GM19467 (cell line): Measurements from ENCODE around the gene UBE2QL1.
A peak's percentile ranks its signal among the peaks of the same experiment; 100 is the strongest.

Experiments
- ATAC-seq: cut with Tn5 transposase; IDR thresholded peaks from one replicate; pipeline ENCODE4 v1.9.1; 2021; ENCODE audit warnings: mild to moderate bottlenecking, moderate library complexity; ENCODE audit not compliant: unreplicated experiment

The UBE2QL1 gene

DNA sequence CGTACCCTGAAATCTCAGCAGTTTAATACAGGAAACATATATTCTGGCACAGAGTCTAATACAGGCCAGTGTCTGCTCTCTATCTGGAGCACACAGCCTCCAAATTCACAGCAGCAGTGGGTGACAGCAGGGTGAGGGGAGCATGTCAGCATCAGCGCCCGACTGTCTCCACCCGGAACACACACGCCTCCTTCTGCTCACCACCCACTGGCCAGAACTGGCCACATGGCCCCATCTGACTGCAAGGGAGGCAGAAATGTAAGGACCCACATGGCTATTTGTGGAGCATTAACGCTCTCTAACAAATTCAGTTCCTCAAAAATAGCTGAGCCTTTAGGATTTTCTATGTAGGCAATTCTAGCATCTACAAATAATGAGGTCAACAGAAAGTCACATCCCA, 24.6 kb downstream of the UBE2QL1 start:
- ATAC-seq: no peak

DNA sequence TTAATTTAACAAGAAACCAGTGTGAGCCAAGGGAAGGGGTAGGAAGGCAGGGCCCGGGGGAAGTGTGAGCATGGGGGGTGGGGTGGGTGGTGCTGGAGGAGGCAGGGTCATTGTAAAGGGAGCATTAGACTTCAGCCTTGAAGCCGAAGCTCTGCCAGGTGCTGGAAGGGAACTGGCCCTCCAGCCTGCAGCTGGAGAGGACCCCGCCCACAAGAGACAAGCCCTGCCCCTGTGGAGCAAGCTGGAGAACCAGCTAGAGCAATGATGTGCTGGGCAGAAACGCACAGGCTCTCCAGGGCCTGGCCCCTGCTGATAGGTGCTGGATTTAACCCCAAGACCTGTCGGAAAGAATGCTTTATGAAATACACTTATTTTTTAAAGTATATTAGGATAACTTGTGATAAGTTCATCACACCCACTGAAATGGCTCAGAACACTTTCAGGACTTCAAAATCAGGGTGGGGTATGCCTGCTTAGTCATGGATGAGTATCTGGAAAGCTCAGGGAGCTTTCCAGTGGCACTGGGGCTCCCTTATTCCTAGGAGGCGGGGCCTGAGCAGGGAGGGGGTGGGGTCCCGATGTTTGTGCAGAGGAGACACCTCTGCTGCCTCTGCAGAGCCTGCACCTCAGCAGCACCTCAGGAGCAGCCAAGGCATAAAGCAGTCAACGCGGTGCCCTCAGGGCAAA, 27.1 kb downstream of the UBE2QL1 start:
- ATAC-seq: no peak

DNA sequence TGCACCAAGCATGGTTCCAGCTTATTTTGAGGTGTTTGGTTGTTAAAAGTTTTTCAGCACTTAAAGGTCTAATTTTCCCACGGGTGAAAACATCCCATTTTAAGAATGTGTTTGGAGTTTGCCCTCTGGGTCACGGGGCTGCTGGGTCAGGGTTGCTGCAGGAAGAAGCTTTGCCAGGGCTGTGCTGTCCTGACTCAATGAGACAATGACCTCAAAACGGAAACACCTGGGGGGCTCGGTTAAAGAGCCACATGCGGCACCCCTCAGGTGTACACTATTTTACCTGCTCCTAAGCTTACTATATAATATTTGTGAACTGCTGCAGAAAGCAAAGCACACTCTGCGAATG, 27.6 kb downstream of the UBE2QL1 start:
- no peak for ATAC-seq

DNA sequence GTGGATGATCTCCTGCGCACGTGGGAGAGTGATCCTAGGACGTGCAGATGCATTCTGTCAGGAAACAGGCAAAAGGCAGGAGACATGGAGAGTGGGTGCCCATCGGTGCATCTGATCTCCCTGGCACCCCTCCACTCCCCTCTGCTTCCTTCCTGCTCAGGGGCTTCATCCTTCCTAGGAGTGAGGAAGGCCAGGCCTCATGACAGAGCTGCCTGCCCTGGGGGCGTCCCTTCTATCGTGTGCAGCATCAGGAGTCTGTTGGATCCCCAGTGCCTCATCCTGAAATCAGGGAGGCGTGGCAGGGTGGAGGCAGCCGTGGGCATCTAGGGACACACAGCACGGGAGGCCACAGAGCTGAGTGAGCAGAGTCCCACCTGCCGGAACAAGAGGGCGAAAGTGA, 30.1 kb downstream of the UBE2QL1 start:
- no peak for ATAC-seq

DNA sequence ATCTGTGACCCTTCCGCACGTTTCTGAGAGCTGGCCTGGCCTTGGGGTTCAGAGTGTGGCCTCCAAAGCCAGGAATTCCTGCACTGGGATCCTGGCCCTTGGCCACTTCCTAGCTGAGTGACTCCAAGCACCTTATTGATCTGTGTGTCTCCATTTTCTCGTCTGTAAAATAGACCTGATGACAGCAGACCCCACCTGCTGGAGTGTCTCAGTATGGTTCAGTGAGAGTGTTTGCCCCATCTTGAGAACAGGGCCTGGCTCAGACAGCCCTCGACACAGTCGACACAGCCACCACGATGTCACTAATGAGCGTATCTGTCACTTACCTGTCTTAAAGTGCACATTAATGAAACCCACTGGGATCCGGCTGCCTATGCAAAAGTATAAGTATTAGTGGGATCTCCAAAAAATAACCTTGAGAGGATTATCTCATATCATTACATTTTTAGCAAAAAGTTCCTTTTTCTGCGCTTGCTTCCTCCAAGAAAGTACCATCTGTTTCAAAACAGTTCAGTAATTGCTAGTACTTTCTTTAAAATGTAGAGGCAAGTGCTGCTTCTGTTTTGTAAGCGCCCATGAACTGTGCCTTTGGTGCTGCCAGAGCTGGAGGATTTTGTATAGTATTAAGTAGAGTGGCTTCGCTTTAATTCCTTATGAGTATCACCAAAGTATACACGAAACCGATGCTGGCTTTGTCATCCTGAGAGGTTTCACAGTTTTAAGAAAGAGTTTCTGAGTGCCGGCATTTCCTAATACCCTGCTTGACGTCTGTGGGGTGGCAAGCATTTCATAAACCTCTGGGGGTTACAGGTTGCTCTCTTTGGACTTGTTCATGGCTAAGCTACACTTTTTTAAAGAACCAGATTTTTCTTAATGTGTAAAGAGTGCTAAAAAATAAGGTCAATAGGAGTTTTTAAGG, 31.7 kb downstream of the UBE2QL1 start:
- ATAC-seq: peak; percentile 32

DNA sequence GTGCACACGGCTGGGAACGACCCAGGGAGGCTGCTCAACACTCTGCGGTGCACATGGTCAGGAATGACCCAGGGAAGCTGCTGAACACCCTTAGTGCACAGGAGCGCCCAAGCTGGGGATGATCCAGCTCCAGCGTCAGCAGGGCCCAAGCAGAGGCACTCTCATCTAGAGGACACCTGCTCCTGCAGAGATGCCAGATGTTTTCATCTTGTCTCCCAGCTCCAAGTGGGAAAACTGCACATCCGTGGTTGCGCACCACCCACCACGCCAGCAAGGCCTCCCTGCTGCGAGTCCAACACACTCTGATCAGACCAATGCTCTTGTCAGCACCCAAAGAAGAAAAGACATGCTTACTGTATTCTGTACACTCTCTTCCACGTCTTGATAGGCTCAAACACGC, 34.1 kb downstream of the UBE2QL1 start:
- no peak for ATAC-seq

GRCh38 chr5:6483880-6484382, 35.3 kb downstream of the UBE2QL1 start:
- ATAC-seq: peak; percentile 89

DNA sequence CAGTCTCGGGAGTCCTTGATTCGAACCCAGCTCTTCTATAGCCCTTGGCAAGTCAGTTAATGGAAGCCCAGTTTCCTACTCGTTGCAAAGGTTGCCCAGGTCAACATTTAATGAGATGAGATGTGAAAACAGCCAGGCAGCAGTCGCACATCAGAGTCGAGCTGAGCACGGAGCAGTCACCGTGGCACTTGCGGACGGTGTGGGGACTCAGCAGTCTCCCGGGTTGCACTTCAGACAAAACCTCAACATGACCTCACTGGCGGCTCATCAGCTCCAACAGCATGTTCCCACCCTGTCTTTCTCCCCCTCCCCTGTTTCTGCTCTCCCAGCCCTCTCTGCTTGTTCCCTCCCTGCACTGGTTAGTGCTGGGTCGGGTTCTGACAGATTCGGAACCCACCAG, 35.8 kb downstream of the UBE2QL1 start:
- no peak for ATAC-seq

GRCh38 chr5:6484899-6485298, 36.2 kb downstream of the UBE2QL1 start:
- ATAC-seq: no peak

DNA sequence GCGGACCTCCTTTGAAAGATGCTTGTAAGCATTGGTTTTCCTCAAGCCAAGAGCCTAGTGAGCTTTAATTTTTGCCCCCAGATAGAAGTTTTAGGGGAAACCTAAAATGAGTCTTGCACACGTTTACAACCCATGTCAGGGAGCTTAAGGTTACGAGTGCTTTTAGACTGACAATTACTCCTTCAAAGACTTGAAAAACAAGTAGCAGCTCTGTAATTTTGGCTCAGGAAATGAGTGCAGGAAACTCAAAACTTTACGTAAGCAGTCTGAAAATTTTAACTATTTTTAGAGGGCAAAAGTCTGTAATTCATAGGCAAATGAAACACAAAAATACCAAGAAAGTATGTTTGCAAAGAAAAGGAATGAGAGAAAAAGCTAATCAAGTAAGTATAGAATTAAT, 36.8 kb downstream of the UBE2QL1 start:
- no peak for ATAC-seq

DNA sequence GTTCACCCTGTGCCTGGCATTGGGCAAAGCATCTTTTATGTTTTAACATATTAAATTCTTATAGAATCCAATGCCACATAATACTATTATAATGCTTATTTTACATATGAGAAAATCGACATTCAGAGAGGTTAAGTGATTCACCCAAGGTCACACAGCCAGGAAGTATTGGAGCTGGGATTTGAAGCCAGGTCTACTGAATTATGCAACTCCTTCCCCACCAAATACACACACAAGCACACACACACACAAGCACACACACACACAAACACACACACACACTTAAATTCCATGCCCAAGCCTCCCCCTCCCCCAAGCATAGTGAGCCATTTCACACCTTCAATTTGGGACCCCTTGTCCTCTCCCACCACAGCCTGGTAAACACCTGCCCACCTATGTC, 37.4 kb downstream of the UBE2QL1 start:
- no peak for ATAC-seq

DNA sequence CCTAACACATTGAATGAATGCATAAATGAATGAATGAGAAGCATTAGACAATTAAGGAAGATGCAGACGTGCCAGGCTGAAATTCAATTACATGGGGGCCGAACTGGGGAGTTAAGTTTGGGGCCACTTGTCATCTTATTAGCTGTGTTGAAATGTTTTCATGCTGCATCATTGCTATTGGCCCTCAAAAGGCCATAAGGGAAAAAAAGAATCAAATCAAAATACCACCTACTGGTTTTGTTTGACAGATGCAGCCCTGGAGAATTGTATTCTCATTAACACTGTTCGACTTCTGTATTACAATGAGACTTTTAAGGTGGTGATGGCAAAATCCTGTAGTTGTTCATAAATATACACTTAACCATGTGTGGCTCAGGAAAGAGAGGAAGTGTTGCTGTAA, 38.4 kb downstream of the UBE2QL1 start:
- no peak for ATAC-seq

DNA sequence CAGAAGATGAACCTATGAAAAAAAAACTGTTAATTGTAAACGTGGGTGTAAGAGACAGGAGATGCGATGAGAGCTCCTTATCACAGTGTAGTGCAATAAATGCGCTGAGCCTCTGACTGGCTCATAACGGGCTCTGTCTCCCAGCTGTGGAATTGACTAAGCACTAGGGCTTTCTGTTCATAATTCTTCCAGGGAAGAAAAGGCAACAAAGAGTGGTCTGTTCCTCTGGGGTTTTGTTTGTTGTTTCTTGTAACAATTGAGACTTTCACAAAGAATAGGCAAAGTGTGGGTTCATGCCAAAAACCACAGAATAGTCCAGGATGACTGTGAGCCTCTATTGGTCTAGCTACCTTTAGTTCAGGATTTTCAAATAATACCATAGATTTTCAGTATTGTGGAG, 39.4 kb downstream of the UBE2QL1 start:
- no peak for ATAC-seq

GRCh38 chr5:6489643-6490185, 41.1 kb downstream of the UBE2QL1 start:
- no peak for ATAC-seq

GRCh38 chr5:6490246-6490645, 41.6 kb downstream of the UBE2QL1 start:
- ATAC-seq: no peak

GRCh38 chr5:6490693-6491092, 42.0 kb downstream of the UBE2QL1 start:
- ATAC-seq: no peak

- ATAC-seq: no peak
Measured at GRCh38 chr5:6491196-6491918, 42.7 kb downstream of the UBE2QL1 start.

DNA sequence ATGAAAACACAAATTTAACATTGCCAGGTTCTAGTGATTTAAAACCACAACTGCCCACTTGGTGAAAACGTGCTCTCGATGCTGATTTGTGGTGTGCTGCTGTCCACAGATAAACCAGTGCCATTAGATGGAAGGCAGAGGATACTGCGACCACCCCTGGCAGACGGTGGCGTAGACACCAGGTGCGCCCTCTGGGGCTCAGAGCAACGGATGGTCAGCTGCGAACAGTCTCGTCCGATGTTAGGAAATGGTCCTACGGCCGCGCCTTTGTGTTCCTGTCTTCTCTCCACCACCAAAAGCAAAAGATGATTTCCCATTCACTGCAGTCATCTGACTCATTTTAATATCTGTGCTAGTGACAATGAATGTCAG, 43.2 kb downstream of the UBE2QL1 start:
- no peak for ATAC-seq

DNA sequence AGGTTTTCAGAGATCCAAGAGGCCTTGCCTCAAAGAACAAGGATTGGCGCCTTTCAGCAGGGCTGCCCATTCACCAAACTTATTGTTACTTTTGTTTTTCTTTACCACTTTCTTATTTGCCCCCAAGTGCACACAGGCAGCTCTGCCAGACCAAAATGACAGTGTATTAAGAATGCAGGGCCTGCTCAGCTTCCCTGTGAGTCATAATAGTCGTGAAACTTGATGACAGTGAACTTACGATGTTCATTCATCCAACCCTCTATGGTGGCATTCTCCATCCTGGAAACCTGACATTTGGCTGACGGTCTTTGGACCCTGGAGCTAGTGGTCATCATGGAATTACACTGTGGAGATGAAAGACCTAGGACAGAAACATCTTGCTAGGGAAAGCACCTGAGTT, 44.3 kb downstream of the UBE2QL1 start:
- ATAC-seq: no peak

DNA sequence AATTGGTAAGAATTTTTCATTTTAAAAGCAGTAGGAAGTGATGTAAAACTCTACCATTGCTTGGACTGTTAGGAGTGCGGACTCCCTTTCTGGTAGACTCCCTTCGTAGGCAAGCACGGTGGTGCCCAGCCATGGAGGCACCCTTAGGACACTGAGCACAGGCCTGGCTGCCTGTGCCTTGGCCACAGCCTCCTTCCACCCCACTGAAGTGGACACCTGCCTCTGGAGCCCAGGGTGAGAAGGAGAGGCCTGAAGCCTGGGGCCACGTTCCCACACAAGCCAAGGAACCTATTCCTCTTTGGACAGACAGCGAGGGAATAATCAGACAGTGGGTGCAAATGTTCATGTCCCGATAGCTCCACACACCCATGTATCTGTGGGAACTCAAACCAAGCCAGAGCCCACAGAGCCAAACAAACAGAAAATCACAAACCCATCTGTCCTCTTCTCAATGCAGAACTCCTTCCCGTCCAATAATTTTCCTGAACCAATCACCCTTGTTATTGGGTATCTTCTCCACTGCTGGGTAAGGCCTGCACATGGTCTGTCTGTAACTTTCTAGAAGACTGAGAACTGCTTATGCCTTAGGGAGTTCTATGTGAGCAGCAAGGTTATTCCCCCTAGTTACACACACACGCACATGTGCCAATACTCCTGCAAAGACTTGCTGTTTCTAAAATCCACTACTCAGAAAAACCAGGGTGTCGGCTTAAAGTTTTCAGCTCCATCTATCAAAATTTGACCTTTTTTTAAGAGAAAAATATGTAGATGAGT, 45.2 kb downstream of the UBE2QL1 start:
- ATAC-seq: no peak

DNA sequence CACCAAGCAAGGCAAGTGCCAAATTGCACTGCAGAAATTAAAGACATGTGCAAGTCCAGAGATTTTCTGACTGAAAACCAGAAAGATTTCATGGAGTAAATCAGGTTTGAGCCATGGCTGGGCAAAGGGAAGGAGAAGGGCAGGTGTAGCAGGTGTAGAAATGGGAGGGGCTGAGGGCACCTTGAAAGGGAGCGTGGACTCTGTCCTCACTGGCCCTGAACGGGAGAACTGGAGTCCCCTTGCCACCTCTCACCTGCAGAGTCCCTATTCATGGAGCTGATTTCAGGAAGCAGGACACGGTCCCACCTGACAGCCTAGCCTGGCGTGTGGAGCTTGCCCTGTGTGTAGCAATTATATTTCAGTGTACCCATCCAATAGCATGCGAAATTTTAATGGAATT, 46.3 kb downstream of the UBE2QL1 start:
- no peak for ATAC-seq
